ENCODE measurements around the gene TTC1. TPM values are rescaled to one million over a fixed set of nuclear protein-coding genes. Genes with fewer than 3 reads are reported as not detected.

Gene TTC1
- total and polyA plus RNA-seq, 2 of the 8 experiments (the other 6 are each of a cell fraction or from before 2014, with no cell fraction given), result 25.1 to 63.9 TPM

DNA sequence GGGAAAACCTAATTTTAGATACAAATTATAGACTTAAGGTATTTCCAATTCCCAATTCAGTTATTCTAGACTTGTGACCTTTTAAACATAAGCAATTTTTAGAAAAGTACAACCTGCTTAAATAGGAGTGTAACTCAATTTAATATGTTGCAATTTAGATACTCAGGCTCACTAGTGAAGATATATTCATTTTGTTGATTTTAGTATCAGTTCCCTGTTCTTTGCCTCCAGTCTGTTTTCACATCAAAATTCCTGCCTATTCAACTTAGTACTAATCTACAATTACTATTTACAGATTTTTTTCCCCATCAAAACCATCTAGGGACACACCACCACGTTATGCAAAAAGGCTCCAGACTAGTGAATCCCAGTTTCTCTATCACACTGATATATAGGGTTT is 79.9 kb downstream of the TTC1 start (continued):
- TF ChIP-seq, protein P1, sequence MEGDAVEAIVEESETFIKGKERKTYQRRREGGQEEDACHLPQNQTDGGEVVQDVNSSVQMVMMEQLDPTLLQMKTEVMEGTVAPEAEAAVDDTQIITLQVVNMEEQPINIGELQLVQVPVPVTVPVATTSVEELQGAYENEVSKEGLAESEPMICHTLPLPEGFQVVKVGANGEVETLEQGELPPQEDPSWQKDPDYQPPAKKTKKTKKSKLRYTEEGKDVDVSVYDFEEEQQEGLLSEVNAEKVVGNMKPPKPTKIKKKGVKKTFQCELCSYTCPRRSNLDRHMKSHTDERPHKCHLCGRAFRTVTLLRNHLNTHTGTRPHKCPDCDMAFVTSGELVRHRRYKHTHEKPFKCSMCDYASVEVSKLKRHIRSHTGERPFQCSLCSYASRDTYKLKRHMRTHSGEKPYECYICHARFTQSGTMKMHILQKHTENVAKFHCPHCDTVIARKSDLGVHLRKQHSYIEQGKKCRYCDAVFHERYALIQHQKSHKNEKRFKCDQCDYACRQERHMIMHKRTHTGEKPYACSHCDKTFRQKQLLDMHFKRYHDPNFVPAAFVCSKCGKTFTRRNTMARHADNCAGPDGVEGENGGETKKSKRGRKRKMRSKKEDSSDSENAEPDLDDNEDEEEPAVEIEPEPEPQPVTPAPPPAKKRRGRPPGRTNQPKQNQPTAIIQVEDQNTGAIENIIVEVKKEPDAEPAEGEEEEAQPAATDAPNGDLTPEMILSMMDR (IDR thresholded peaks at IDR 0.05; ENCODE audit: control extremely low read depth in 1 of 3, insufficient read depth in 1 of 3, low read depth in 1 of 3, low read length in 3 of 3), result no peak
- TF ChIP-seq CTBP2 (IDR thresholded peaks at IDR 0.05; ENCODE audit: borderline replicate concordance, insufficient read depth, insufficient read length, low read length), result no peak
- TF ChIP-seq FOSL1 (IDR thresholded peaks at IDR 0.05; ENCODE audit: insufficient read depth, low read depth, low read length), result no peak
- TF ChIP-seq TCF12 (IDR thresholded peaks at IDR 0.05; ENCODE audit: low read depth, low read length), result no peak
- no peak for TF ChIP-seq SIN3A (conservative IDR thresholded peaks at IDR 0.05 in 1 of 2, IDR thresholded peaks at IDR 0.05 in 1 of 2; ENCODE audit: low read depth in 1 of 2, low read length in 2 of 2)
- no peak for TF ChIP-seq CBX8 (IDR thresholded peaks at IDR 0.05; ENCODE audit: borderline replicate concordance, low read depth, low read length)

Data from H1 (cell line).